MCF 10A (cell line): ENCODE results near the gene OR10AD1. TPM values are rescaled to one million over a fixed set of nuclear protein-coding genes. Genes with fewer than 3 reads are reported as not detected.
A peak's percentile ranks its signal among the peaks of the same experiment; 100 is the strongest.

Source experiments
- BruUV-seq: library from RNA; stranded (reverse); fragments of 400-500 nt; replicated peaks from 2 replicates; lab custom pipeline; 2021; lab: Mats Ljungman, UMichigan
- CTCF ChIA-PET: fragments of 300-600 bp; sonication (Branson Sonifier 250); formaldehyde crosslinking; extraction: SDS; loops from one replicate; lab custom pipeline; 2021; ENCODE audit warnings: antibody characterized with exemption, inconsistent platforms; lab: Yijun Ruan, JAX
- POLR2A ChIA-PET: fragments of 300-600, 350-650 bp; sonication (Branson Sonifier 250); formaldehyde crosslinking; extraction: SDS; loops from one replicate; lab custom pipeline; 2020; ENCODE audit warnings: antibody characterized with exemption, inconsistent platforms; lab: Yijun Ruan, JAX
- DNase-seq: peaks from one replicate; pipeline ENCODE4 v3.0.0-alpha.2; 2018; ENCODE audit not compliant: unreplicated experiment
- H3K27ac Mint-ChIP-seq: one replicate; pipeline ENCODE4 v1.8.0; 2022; ENCODE audit warnings: mild to moderate bottlenecking, low read depth, mixed read lengths; ENCODE audit not compliant: unreplicated experiment
- H3K27me3 Mint-ChIP-seq: one replicate; pipeline ENCODE4 v1.8.0; 2022; ENCODE audit warnings: mixed read lengths; ENCODE audit not compliant: insufficient read depth, unreplicated experiment
- H3K36me3 Mint-ChIP-seq: one replicate; pipeline ENCODE4 v1.8.0; 2022; ENCODE audit warnings: mild to moderate bottlenecking, moderate library complexity, mixed read lengths; ENCODE audit not compliant: insufficient read depth, unreplicated experiment
- H3K4me1 Mint-ChIP-seq: one replicate; pipeline ENCODE4 v1.8.0; 2022; ENCODE audit warnings: mixed read lengths; ENCODE audit not compliant: insufficient read depth, unreplicated experiment
- H3K4me3 Mint-ChIP-seq: one replicate; pipeline ENCODE4 v1.8.0; 2022; ENCODE audit warnings: mild to moderate bottlenecking, moderate library complexity, mixed read lengths; ENCODE audit not compliant: unreplicated experiment
- H3K9me3 Mint-ChIP-seq: one replicate; pipeline ENCODE4 v1.8.0; 2022; ENCODE audit warnings: mixed read lengths; ENCODE audit not compliant: unreplicated experiment
- intact Hi-C: fragments of 100-400 bp; cut with micrococcal nuclease; formaldehyde crosslinking; loops from 2 replicates; pipeline ENCODE4 v1.14.1; 2022
- total RNA-seq: library from RNA; stranded (reverse); gene quantifications from 2 replicates; pipeline ENCODE4 v1.2.3, GENCODE V29; 2022
- TF ChIP-seq, protein P1 (sequence below): fragments of 200-600 bp; IDR thresholded peaks from one replicate; pipeline ENCODE4 v1.8.0; 2022; ENCODE audit warnings: antibody characterized with exemption, mild to moderate bottlenecking; ENCODE audit not compliant: unreplicated experiment

The OR10AD1 gene
- total RNA-seq, 1 experiment from 2014 or later: not detected

DNA sequence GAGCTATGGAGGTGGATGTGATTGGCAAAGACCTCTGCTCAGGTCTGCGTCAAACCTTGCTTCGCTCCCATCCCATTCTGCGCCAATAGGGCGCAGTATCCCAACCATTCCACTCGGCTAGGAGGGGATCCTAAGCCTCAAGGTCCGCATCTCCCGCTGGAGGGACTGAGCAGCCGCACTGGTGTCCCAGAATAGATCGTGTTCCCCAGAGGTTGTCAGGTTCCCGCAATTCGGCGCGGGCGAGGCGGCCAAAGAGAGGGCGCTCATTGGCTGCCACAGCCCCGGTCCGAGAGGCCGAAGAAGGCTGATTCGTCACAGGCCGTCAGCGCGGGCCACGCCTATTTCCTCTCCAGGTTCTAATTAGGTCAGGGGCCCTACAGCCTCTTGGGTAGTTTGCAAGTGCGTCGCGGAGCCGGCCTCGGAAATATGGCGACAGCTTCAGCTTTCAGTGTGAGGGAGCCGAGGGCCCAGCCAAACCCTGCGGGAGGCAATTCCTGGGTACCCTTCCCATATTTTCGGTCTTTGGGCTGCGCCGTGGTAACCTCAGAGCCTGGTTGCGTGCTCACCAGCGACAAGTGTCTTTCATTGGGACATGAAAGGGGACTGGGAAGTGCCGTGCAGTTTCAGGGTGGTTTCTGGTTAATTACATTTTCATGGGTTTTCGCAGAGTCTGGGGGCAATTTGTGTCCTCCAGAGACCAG lies 5.0 kb downstream of the OR10AD1 start:
- no TSS peak for BruUV-seq
- no peak overlapping the region for H3K27ac Mint-ChIP-seq
- intact Hi-C loops: no loop called here
- DNase-seq: no peak
- peaks cover 7% of the 10 kb centered on the region for H3K4me1 Mint-ChIP-seq
- H3K9me3 Mint-ChIP-seq: peaks cover 6% of the 10 kb centered on the region
- TF ChIP-seq, protein P1, sequence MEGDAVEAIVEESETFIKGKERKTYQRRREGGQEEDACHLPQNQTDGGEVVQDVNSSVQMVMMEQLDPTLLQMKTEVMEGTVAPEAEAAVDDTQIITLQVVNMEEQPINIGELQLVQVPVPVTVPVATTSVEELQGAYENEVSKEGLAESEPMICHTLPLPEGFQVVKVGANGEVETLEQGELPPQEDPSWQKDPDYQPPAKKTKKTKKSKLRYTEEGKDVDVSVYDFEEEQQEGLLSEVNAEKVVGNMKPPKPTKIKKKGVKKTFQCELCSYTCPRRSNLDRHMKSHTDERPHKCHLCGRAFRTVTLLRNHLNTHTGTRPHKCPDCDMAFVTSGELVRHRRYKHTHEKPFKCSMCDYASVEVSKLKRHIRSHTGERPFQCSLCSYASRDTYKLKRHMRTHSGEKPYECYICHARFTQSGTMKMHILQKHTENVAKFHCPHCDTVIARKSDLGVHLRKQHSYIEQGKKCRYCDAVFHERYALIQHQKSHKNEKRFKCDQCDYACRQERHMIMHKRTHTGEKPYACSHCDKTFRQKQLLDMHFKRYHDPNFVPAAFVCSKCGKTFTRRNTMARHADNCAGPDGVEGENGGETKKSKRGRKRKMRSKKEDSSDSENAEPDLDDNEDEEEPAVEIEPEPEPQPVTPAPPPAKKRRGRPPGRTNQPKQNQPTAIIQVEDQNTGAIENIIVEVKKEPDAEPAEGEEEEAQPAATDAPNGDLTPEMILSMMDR: peak; percentile 0
- no peaks in the 10 kb centered on the region for H3K36me3 Mint-ChIP-seq
- peaks cover 56% of the 10 kb centered on the region for H3K27me3 Mint-ChIP-seq
- ChIA-PET CTCF (interaction anchor here (0.6 to 4.0 kb wide), 11 partner anchors 9 to 420 kb away, joined by 3 to 30 read pairs (median 3); no protein-coding TSS in a partner anchor), POLR2A (interaction anchor here (0.5 to 1.5 kb wide), 6 partner anchors 11 to 235 kb away, joined by 3 to 7 read pairs (median 4); partner anchors contain the start of genes ASB8 and TMEM106C)
- H3K4me3 Mint-ChIP-seq: peak overlapping the region; percentile 77

DNA sequence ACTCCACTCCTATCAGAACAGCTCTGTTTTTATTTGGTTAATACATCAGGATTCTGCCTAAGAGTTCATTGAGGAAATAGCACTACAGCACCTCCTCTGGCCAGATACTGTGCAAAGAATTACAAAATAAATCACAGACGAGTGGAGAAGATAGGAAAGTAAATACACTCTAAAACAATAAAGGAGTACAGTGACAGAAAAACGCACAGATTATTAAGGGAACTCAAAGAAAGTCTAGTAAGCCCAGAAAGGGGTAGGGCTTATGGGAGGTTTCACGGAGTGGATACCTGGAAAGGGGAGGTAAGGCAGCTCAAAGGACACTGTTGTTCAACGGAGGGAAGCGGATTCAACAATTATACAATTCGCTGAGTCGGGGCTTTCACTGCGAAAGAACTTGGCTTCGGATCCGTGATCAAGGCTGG lies 5.5 kb downstream of the OR10AD1 start:
- POLR2A ChIA-PET: interaction anchor here (0.6 to 1.5 kb wide), 6 partner anchors 10 to 1781 kb away, joined by 3 to 7 read pairs (median 5); partner anchors contain the start of gene ASB8
- intact Hi-C loops: no loop called here

DNA sequence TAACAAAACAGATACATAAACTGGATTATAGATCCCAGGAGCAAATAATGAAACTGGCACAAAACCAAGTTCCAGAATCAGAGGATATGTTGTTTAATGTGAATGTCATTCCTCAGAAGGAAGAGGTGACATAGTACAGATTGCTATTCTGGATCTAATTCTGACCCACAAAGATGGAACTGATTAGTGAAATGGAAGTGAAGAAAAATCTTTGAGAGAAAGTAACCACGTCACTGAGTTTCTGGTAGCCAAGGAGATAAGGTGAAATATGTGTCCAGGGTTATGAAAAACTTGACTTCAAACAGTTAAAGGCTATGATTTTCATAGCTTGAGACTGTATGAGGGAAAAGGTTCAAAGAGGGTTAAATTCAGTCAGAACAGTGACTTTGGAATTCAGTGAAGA lies 8.3 kb downstream of the OR10AD1 start:
- Mint-ChIP-seq H3K36me3 (no peaks in the 10 kb centered on the region), H3K9me3 (no peaks in the 10 kb centered on the region), H3K4me1 (peaks cover 7% of the 10 kb centered on the region), H3K4me3 (no peak overlapping the region), H3K27ac (no peak overlapping the region), H3K27me3 (peaks cover 52% of the 10 kb centered on the region)
- CTCF ChIA-PET: interaction anchor here (1.4 kb wide), 1 partner anchor 10 kb away, joined by 3 read pairs; no protein-coding TSS in a partner anchor
- TF ChIP-seq, protein P1: no peak
- no peak for DNase-seq
- no TSS peak for BruUV-seq
- POLR2A ChIA-PET: no interaction called here
- intact Hi-C loops: loop anchor here (5.0 kb wide), 1 partner anchor 423 kb away; no protein-coding TSS in a partner anchor

More for the DNA sequence above, 5.5 kb downstream of the OR10AD1 start:
- Mint-ChIP-seq H3K4me1 (peaks cover 7% of the 10 kb centered on the region), H3K27me3 (peaks cover 51% of the 10 kb centered on the region), H3K9me3 (peaks cover 5% of the 10 kb centered on the region), H3K36me3 (no peaks in the 10 kb centered on the region), H3K4me3 (peak overlapping the region; percentile 77), H3K27ac (no peak overlapping the region)
- CTCF ChIA-PET: interaction anchor here (0.5 to 4.0 kb wide), 14 partner anchors 9 to 482 kb away, joined by 3 to 30 read pairs (median 3); no protein-coding TSS in a partner anchor
- TF ChIP-seq, protein P1: peak; percentile 28
- BruUV-seq: no TSS peak
- DNase-seq: no peak

DNA sequence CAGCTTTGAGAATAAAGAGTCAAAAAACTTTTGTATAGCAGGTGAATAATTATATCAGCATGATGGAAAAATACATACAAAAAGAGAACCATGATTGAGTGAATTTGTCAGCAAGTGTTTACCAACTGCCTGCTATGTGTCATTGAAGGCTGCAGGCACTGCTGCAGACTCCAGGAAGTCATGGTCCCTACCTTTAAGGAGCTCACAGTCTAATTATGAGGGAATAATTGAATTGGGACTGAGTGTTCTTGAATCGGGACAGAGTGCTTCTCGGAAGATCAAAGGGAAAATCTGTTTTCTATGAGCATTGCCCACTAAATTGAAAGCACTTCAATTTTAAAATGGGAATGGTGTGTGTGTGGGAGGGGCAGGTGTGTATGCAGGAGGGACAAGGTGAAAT lies 9.5 kb downstream of the OR10AD1 start:
- no peak for DNase-seq
- TF ChIP-seq, protein P1: no peak
- ChIA-PET CTCF (interaction anchor here (0.6 to 1.0 kb wide), 3 partner anchors 11 to 489 kb away, joined by 3 to 6 read pairs (median 4); no protein-coding TSS in a partner anchor), POLR2A (interaction anchor here (0.6 kb wide), 3 partner anchors 22 to 132 kb away, joined by 3 read pairs; no protein-coding TSS in a partner anchor)
- no peaks in the 10 kb centered on the region for H3K9me3 Mint-ChIP-seq
- H3K4me1 Mint-ChIP-seq: peaks cover 7% of the 10 kb centered on the region
- BruUV-seq: no TSS peak
- intact Hi-C loops: loop anchor here (5.0 kb wide), 1 partner anchor 424 kb away; no protein-coding TSS in a partner anchor
- no peak overlapping the region for H3K4me3 Mint-ChIP-seq
- no peak overlapping the region for H3K27ac Mint-ChIP-seq
- H3K27me3 Mint-ChIP-seq: peaks cover 53% of the 10 kb centered on the region
- H3K36me3 Mint-ChIP-seq: no peaks in the 10 kb centered on the region
